Omental fat pad (tissue), 4 donors: ENCODE results near the gene GABRA1. TPM values are rescaled to one million over a fixed set of nuclear protein-coding genes. Genes with fewer than 3 reads are reported as not detected.

Experiments used
- ATAC-seq: fragments of 150-250 bp; one replicate; pipeline ENCODE4 v1.9.1; 2016; ENCODE audit warnings: mild to moderate bottlenecking, moderate library complexity; ENCODE audit not compliant: low FRiP score
- DNase-seq: peaks from one replicate; pipeline ENCODE4 v3.0.0-alpha.2; 2019; ENCODE audit warnings: low spot score
- total RNA-seq, 4 donors: library from RNA; depleted of rRNA; stranded (reverse); fragments of >200 nt; gene quantifications; one replicate each; pipeline ENCODE4 v1.1.0, GENCODE V29; 2016
- TF ChIP-seq, protein P1 (sequence below), 3 donors: fragments of 450-650 bp; IDR thresholded peaks; one replicate each; pipeline ENCODE4 v1.5.1; 2016 to 2017; ENCODE audit warnings: antibody characterized with exemption in 3 of 3, mild to moderate bottlenecking in 3 of 3, moderate library complexity in 2 of 3

Gene GABRA1
- total RNA-seq, 4 donors from 2014 or later, result not detected

DNA sequence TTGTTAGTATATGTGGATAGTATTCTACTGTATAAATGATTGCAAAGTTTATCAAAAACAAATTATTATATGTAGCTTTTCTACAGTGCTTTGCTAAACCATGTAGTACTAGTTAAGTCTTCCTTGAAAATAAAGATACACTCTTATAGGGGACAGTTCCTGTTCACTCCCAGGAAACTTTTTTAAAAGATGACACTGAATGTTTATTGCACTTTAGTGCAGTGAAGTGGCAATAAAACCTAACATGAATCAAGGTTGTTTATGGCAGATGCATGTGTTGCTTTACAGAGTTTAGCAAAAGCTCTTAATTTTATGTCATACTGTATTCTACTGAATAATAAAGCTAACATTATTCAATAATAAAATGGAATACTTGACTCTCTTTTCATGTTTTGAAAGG, 51.7 kb downstream of the GABRA1 start:
- DNase-seq (no peak), ATAC-seq (no peak)
- TF ChIP-seq, protein P1, sequence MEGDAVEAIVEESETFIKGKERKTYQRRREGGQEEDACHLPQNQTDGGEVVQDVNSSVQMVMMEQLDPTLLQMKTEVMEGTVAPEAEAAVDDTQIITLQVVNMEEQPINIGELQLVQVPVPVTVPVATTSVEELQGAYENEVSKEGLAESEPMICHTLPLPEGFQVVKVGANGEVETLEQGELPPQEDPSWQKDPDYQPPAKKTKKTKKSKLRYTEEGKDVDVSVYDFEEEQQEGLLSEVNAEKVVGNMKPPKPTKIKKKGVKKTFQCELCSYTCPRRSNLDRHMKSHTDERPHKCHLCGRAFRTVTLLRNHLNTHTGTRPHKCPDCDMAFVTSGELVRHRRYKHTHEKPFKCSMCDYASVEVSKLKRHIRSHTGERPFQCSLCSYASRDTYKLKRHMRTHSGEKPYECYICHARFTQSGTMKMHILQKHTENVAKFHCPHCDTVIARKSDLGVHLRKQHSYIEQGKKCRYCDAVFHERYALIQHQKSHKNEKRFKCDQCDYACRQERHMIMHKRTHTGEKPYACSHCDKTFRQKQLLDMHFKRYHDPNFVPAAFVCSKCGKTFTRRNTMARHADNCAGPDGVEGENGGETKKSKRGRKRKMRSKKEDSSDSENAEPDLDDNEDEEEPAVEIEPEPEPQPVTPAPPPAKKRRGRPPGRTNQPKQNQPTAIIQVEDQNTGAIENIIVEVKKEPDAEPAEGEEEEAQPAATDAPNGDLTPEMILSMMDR (IDR thresholded peaks at IDR 0.05), result no peak

DNA sequence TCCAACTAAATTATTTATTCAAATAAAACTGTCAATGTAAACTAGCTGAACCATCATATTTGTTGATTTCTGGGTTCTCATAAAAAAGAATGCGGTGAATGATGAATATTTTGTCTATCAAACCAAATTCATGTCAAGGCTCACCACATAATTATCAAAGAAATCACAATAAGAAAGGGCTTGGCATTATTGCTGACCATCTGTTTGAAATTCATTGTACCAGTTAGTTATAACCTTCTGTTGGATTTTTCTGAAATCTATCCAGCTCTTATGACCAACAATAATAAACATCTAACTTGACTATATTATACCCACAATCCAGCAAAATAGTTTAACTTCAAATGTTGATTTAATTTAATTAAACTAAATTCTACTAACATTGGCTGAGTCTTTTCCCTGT, 53.1 kb downstream of the GABRA1 start:
- DNase-seq, result no peak
- ATAC-seq, result no peak
- TF ChIP-seq, protein P1 (IDR thresholded peaks at IDR 0.05), result no peak

DNA sequence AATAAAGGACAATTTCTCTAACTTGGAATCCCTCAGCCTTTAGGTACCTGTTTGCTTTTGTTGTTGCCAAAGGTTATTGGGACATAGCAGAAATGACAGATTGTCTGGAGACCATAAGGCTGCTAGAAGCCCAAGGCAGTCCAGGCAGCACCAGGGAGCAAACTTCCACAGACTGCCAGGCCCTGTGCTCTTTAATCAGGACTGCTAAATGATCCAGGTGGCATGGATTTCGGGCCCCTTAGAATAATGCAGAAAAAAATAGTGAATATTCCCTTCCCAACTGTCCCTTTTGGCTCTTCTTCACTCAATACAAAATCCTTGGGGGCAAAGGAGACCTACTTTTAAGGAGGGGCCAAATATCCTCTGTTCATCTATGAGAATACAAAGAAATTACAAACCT, 73.9 kb downstream of the GABRA1 start:
- DNase-seq (no peak), ATAC-seq (no peak)
- TF ChIP-seq, protein P1 (IDR thresholded peaks at IDR 0.05), result no peak

DNA sequence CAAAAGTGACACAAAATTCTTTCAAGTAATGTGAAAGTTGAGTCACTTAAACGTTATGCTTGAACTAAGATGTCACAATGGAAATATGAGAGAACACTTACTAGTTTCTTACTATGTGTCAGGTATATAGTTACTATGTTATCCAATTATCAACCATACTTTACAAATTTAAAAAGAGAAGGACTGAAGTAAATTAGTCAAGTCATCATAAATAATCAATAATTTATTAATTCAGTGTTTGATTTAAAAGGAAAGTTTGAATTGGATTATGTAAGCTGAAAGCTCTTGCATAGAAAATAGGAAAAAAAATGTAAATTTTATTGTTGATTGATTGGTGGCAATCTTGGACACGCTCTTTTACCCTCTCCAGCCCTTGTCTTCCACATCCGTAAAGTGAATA, 76.3 kb downstream of the GABRA1 start:
- TF ChIP-seq, protein P1 (IDR thresholded peaks at IDR 0.05), result no peak
- DNase-seq (no peak), ATAC-seq (no peak)

DNA sequence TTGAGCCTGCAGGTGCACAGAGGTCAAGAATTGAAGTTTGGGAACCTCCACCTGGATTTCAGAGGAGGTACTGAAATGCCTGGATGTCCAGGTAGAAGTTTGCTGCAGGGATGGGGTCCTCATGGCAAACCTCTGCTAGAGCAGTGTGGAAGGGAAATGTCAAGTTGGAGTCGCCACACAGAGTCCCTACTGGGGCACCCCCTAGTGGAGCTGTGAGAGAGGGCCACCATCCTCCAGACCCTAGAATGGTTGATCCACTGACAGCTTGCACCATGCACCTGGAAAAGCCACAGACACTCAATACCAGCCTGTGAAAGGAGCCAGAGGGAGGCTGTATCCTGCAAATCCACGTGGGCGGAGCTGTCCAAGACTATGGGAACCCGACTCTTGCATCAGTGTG, 78.0 kb downstream of the GABRA1 start:
- ATAC-seq (no peak), DNase-seq (no peak)
- TF ChIP-seq, protein P1 (IDR thresholded peaks at IDR 0.05), result no peak

DNA sequence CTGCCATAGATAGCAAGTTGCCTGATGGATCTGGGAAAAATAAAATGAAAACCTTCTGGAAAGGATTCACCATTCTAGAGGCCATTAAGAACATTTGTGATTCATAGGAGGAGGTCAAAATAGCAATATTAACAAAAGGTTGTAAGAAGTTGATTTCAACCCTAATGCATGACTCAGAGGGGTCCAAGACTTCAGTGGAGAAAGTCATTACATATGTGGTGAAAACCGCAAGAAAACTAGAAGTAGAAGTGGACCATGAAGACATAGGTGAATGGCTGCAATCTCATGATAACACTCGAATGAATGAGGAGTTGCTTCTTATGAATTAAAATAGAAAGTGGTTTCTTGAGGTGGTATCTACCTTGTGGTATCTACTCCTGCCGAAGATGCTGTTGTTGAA, 86.6 kb downstream of the GABRA1 start:
- no peak for DNase-seq
- TF ChIP-seq, protein P1 (IDR thresholded peaks at IDR 0.05), result no peak
- no peak for ATAC-seq

DNA sequence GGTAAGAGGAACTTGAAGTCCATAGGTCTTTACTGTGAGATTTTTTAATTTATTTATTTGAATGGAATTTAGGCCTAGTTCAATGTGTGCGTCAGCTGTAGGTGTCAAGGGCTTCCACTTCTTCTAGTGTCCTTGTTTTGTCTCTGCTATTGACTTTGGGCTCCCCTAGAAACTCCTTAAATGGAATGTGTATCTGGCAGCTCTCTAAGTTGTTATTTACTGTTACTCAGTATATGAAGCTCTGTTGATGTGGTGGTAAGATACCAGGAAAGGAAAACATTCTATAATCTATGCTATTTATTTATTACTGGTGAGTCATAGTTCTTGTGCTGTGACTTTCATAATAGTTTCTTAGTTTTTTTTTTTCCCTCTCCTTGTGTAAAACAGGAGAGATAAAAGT, 97.1 kb downstream of the GABRA1 start:
- TF ChIP-seq, protein P1 (IDR thresholded peaks at IDR 0.05), result no peak
- ATAC-seq (no peak), DNase-seq (no peak)
